ENCODE measurements around the gene ZNF100. TPM values are rescaled to one million over a fixed set of nuclear protein-coding genes. Genes with fewer than 3 reads are reported as not detected.
"Not testable (repeated sequence)": the region's sequence is repeated elsewhere in the genome, so short reads cannot be mapped to it uniquely, and the experiment has no call there.

The ZNF100 gene
- total and polyA plus RNA-seq, 8 donors, result 1.5 to 7.6 (median 5.3) TPM

- intact Hi-C loops (cut with DNase I), result no loop called here
- DNase-seq (peak in 1 of 6 donors; percentile 47), FAIRE-seq (no peak), ATAC-seq (no peak)
- Histone ChIP-seq H3K4me3 (no peak overlapping the region), H3K27me3 (no peaks in the 10 kb centered on the region), H3K36me3 (no peaks in the 10 kb centered on the region), H3K9me3 (no peaks in the 10 kb centered on the region), H3K27ac (no peak overlapping the region), H3K4me1 (no peaks in the 10 kb centered on the region)
- 88 to 91% methylated on average over 24 of the region's 24 CpGs for WGBS, 2 donors
- TF ChIP-seq CTCF (IDR thresholded peaks at IDR 0.05), result no peak
These were observed 57.9 kb downstream of the ZNF100 start for GRCh38 chr19:21709464-21709863.

DNA sequence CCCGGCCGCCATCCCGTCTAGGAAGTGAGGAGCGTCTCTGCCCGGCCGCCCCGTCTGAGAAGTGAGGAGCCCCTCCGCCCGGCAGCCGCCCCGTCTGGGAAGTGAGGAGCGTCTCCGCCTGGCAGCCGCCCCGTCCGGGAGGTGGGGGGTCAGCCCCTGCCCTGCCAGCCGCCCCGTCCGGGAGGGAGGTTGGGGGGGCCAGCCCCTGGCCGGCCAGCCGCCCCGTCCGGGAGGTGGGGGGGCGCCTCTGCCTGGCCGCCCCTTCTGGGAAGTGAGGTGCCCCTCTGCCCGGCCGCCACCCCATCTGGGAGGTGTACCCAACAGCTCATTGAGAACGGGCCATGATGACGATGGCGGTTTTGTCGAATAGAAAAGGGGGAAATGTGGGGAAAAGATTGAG, 59.5 kb downstream of the ZNF100 start:
- FAIRE-seq; H3K9me3 ChIP-seq; H3K36me3 ChIP-seq; DNase-seq; H3K4me3 ChIP-seq; intact Hi-C loops (cut with DNase I); ATAC-seq; H3K27me3 ChIP-seq; H3K4me1 ChIP-seq; H3K27ac ChIP-seq: not testable (repeated sequence)
- 90 to 98% methylated on average over 18 to 31 of the region's 31 CpGs for WGBS, 2 donors

- WGBS, 2 donors, result 84 to 87% methylated on average over 4 of the region's 4 CpGs
- no peak for TF ChIP-seq CTCF (IDR thresholded peaks at IDR 0.05)
- H3K4me3 ChIP-seq, result no peak overlapping the region
- no peaks in the 10 kb centered on the region for H3K27me3 ChIP-seq
- H3K27ac ChIP-seq, result no peak overlapping the region
- no peaks in the 10 kb centered on the region for H3K4me1 ChIP-seq
- H3K9me3 ChIP-seq, result no peaks in the 10 kb centered on the region
- H3K36me3 ChIP-seq, result no peaks in the 10 kb centered on the region
- no peak for DNase-seq
- intact Hi-C loops (cut with DNase I), result no loop called here
- no peak for FAIRE-seq
- no peak for ATAC-seq
These were observed 60.3 kb downstream of the ZNF100 start for GRCh38 chr19:21707065-21707464.

DNA sequence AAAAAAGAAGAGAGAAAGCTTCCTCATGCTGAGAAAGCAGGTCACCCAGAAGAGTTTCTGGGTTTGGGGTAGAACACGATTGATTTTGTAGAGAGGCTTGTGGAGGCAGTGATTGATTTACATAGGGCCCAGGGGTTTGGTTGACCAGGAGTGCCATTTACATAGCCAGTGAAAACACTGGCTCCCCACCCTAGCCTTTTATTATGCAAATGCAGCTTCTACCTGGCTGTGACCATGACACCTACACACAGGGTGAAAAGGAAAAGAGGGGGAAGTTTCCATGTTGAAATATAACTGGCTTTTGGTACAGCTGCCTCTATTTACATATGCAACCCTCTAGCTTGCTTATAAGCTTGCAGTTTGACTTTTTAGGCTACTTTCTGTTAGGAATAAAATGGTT, 62.0 kb downstream of the ZNF100 start:
- ATAC-seq (no peak), DNase-seq (no peak), FAIRE-seq (no peak)
- Histone ChIP-seq H3K9me3 (no peaks in the 10 kb centered on the region), H3K4me1 (no peaks in the 10 kb centered on the region), H3K36me3 (no peaks in the 10 kb centered on the region), H3K4me3 (no peak overlapping the region), H3K27ac (no peak overlapping the region), H3K27me3 (no peaks in the 10 kb centered on the region)
- no peak for TF ChIP-seq CTCF (IDR thresholded peaks at IDR 0.05)
- intact Hi-C loops (cut with DNase I), result no loop called here
- WGBS, 2 donors, result 38 to 53% methylated on average over 1 of the region's 1 CpG

DNA sequence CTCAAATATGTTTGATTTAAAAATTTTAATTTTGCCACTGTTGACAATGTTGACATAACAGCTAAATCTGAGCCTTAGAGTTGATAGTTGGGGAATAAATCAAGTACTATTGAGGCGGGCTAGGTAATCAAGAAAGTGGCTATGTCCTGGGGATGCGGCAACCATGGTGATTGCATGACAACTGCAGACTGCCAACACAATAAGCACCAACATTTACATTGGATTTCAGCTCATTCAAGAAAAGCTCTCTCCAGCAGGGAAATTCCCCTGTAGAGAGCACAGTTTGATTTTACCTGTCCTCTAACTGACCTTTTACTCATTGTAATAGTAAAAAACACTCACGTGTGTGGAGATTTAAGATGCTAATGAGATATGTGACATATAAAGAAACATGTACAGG, 63.1 kb downstream of the ZNF100 start:
- DNase-seq, result no peak
- Histone ChIP-seq H3K4me1 (no peaks in the 10 kb centered on the region), H3K36me3 (no peaks in the 10 kb centered on the region), H3K27me3 (no peaks in the 10 kb centered on the region), H3K4me3 (no peak overlapping the region), H3K27ac (no peak overlapping the region), H3K9me3 (no peaks in the 10 kb centered on the region)
- whole genome bisulfite sequencing, 2 donors, result 52 to 65% methylated on average over 3 of the region's 3 CpGs
- ATAC-seq, result no peak
- intact Hi-C loops (cut with DNase I), result no loop called here
- no peak for TF ChIP-seq CTCF (IDR thresholded peaks at IDR 0.05)
- FAIRE-seq, result no peak
